ENCODE data around the gene LCLAT1.
"Not testable (repeated sequence)": the region's sequence is repeated elsewhere in the genome, so short reads cannot be mapped to it uniquely, and the experiment has no call there.

Gene LCLAT1

DNA sequence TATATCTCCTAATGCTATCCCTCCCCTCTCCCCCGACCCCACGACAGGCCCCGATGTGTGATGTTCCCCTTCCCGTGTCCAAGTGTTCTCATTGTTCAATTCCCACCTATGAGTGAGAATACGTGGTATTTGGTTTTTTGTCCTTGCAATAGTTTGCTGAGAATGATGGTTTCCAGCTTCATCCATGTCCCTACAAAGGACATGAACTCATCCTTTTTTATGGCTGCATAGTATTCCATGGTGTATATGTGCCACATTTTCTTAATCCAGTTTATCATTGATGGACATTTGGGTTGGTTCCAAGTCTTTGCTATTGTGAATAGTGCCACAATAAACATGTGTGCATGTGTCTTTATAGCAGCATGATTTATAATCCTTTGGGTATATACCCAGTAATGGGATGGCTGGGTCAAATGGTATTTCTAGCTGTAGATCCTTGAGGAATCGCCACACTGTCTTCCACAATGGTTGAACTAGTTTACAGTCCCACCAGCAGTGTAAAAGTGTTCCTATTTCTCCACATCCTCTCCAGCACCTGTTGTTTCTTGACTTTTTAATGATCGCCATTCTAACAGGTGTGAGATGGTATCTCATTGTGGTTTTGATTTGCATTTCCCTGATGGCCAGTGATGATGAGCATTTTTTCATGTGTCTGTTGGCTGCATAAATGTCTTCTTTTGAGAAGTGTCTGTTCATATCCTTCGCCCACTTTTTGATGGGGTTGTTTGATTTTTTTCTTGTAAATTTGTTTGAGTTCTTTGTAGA, 20.2 kb downstream of the LCLAT1 start:
- H3K9me3 ChIP-seq (ENCODE audit: control insufficient read depth, insufficient read depth, low read length); H3K27me3 ChIP-seq (ENCODE audit: control insufficient read depth, insufficient read depth, low read length); H3K4me1 ChIP-seq (ENCODE audit: control insufficient read depth, insufficient read depth, low read length); H3K36me3 ChIP-seq (ENCODE audit: control insufficient read depth, insufficient read depth, low read length); H3K27ac ChIP-seq (ENCODE audit: low read length); DNase-seq (ENCODE audit: low read depth, low spot score); H3K4me3 ChIP-seq (ENCODE audit: low read length): not testable (repeated sequence)
- no CpG with 5 or more reads among the region's 8 CpGs for WGBS (ENCODE audit: insufficient coverage, insufficient read length)

DNA sequence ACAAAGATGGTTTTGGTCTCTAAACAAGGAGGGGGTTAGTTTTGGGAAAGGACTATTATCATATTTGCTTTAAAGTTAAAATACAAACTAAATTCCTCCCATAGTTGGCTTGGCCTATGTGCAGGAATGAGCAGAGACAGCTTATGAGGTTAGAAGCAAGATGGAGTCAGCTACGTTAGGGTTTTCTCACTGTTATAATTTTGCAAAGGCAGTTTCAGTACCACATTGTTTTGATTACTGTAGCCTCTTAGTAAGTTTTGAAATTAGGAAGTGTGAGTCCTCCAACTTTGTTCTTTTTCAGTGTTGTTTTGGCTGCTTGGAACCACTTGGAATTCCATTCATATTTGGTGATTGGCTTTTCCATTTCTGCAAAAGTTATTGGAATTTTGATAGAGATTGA, 23.4 kb downstream of the LCLAT1 start:
- Histone ChIP-seq H3K36me3 (ENCODE audit: control insufficient read depth, insufficient read depth, low read length) (no peaks in the 10 kb centered on the region), H3K4me1 (ENCODE audit: control insufficient read depth, insufficient read depth, low read length) (no peaks in the 10 kb centered on the region), H3K4me3 (ENCODE audit: low read length) (no peak overlapping the region), H3K9me3 (ENCODE audit: control insufficient read depth, insufficient read depth, low read length) (no peaks in the 10 kb centered on the region), H3K27ac (ENCODE audit: low read length) (no peak overlapping the region), H3K27me3 (ENCODE audit: control insufficient read depth, insufficient read depth, low read length) (no peaks in the 10 kb centered on the region)
- no CpG with 5 or more reads among the region's 1 CpG for WGBS (ENCODE audit: insufficient coverage, insufficient read length)
- DNase-seq (ENCODE audit: low read depth, low spot score), result no peak

DNA sequence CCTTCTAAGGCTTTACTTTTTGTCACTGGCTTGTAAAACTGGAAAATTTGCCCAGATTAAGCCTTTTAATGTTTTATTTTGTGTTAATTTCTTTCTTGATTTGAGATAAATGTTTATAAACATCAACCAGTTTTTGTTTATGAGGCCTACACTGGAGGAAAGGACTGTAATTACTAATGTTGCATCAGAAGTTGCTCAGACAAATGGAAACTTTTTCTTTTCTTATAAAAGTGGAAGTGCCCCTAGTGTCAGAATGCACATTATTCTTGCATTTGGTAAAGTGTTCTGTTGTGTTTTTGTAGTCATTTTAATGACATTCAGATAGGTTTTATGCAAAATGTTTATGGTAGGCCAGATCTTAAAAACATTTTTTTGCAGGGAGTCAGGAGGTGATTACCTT, 25.3 kb downstream of the LCLAT1 start:
- Histone ChIP-seq H3K9me3 (ENCODE audit: control insufficient read depth, insufficient read depth, low read length) (no peaks in the 10 kb centered on the region), H3K4me3 (ENCODE audit: low read length) (no peak overlapping the region), H3K27me3 (ENCODE audit: control insufficient read depth, insufficient read depth, low read length) (no peaks in the 10 kb centered on the region), H3K4me1 (ENCODE audit: control insufficient read depth, insufficient read depth, low read length) (no peaks in the 10 kb centered on the region), H3K36me3 (ENCODE audit: control insufficient read depth, insufficient read depth, low read length) (no peaks in the 10 kb centered on the region), H3K27ac (ENCODE audit: low read length) (no peak overlapping the region)
- DNase-seq (ENCODE audit: low read depth, low spot score), result no peak

DNA sequence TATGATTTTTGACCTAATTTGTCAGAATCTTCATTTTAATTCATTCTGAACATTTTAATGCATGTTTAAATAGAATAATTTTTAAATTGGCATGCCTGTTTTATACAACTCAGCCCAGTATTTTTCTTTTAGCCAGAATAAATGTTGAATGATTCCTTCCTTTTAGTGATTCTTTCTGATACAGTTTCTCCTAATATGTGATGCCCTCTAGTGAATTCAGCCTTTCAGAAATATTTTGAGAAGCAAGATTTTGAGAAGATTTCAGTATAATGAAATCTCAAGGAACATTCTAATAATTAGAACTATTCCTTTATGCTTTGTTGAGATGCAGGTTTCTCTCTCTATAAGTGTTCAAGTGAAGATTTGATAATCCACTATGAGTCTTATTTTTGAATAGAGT, 28.5 kb downstream of the LCLAT1 start:
- DNase-seq (ENCODE audit: low read depth, low spot score), result no peak
- Histone ChIP-seq H3K4me3 (ENCODE audit: low read length) (no peak overlapping the region), H3K27me3 (ENCODE audit: control insufficient read depth, insufficient read depth, low read length) (no peaks in the 10 kb centered on the region), H3K4me1 (ENCODE audit: control insufficient read depth, insufficient read depth, low read length) (no peaks in the 10 kb centered on the region), H3K27ac (ENCODE audit: low read length) (no peak overlapping the region), H3K9me3 (ENCODE audit: control insufficient read depth, insufficient read depth, low read length) (no peaks in the 10 kb centered on the region), H3K36me3 (ENCODE audit: control insufficient read depth, insufficient read depth, low read length) (no peaks in the 10 kb centered on the region)

DNA sequence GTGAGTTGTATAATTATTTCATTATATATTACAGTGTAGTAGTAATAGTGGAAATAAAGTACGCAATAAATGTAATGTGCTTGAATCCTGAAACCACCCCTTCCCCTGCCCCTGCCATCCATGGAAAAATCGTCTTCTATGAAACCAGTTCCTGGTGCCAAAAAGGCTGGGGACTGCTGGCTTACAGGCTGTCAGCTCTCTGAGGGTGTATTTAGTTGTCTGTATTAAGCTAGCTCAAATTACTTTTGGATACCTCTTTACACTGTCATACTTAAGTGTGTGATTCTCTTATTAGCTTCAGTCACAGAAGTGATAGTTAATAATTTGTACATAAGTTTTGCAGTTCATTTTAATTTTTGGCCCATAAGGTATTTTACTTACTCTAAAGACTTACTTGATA, 29.6 kb downstream of the LCLAT1 start:
- Histone ChIP-seq H3K27me3 (ENCODE audit: control insufficient read depth, insufficient read depth, low read length) (no peaks in the 10 kb centered on the region), H3K4me1 (ENCODE audit: control insufficient read depth, insufficient read depth, low read length) (0 out of 2 replicates have a peak, but pooled peaks cover 2% of the 10 kb centered on the region), H3K4me3 (ENCODE audit: low read length) (no peak overlapping the region), H3K36me3 (ENCODE audit: control insufficient read depth, insufficient read depth, low read length) (no peaks in the 10 kb centered on the region), H3K27ac (ENCODE audit: low read length) (no peak overlapping the region), H3K9me3 (ENCODE audit: control insufficient read depth, insufficient read depth, low read length) (no peaks in the 10 kb centered on the region)
- no peak for DNase-seq (ENCODE audit: low read depth, low spot score)
- WGBS (ENCODE audit: insufficient coverage, insufficient read length), result no CpG with 5 or more reads among the region's 2 CpGs

DNA sequence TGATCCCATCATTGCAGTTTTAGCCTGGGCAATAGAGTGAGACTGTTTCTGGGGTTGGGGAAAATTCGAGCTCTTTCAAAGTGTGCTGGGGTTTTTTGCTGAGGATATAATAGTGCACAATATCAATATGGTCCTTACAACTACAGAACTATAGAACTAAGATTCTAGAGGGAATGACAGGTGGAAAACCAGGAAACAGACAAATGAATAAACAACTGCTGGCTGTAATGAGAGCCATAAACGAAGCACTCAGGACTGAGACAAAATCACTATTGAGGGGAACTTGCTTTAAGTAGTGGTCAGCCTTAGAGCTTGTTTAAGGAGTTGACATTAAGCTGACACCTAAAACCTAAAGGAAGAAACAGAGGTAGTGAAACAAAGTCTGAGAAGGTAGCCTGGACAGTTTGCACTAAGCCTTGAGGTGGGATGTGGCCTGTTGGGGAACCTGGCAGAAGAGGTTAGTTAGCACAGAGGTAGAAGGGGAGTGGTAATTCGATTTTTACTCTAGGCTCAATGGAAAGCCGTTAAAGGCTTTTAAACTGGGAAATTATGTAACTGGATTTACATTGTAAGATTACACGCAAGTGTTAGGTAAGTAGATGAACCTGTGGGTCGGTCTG, 33.8 kb downstream of the LCLAT1 start:
- H3K4me1 ChIP-seq (ENCODE audit: control insufficient read depth, insufficient read depth, low read length), result 0 out of 2 replicates have a peak, but pooled peaks cover 2% of the 10 kb centered on the region
- H3K36me3 ChIP-seq (ENCODE audit: control insufficient read depth, insufficient read depth, low read length), result no peaks in the 10 kb centered on the region
- WGBS (ENCODE audit: insufficient coverage, insufficient read length), result no CpG with 5 or more reads among the region's 6 CpGs
- no peak overlapping the region for H3K4me3 ChIP-seq (ENCODE audit: low read length)
- no peak overlapping the region for H3K27ac ChIP-seq (ENCODE audit: low read length)
- H3K27me3 ChIP-seq (ENCODE audit: control insufficient read depth, insufficient read depth, low read length), result no peaks in the 10 kb centered on the region
- DNase-seq (ENCODE audit: low read depth, low spot score), result no peak
- H3K9me3 ChIP-seq (ENCODE audit: control insufficient read depth, insufficient read depth, low read length), result no peaks in the 10 kb centered on the region

DNA sequence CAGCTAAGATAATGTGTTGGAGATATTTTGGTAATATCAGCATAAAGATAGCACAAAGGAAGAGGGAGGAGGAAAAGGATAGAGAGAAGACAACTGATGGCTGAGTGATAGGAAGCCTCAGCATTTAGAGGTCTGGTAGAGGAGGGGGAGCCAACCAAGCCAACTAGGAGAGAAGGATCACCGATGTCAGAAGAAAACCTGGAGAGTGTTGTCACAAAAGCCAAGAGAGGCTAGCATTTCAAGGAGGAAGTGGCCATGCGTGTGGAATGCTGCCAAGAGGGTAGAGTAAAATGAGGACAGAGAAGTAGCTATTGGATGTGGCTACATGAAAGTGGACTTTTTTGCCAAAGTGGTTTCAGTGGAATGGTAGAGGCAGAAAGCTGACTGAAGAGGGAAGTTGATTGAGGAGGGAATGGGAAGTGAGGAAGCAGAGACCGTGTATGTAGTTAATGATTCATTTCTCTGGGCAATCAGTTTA, 34.3 kb downstream of the LCLAT1 start:
- no CpG with 5 or more reads among the region's 3 CpGs for WGBS (ENCODE audit: insufficient coverage, insufficient read length)
- H3K27me3 ChIP-seq (ENCODE audit: control insufficient read depth, insufficient read depth, low read length), result no peaks in the 10 kb centered on the region
- no peaks in the 10 kb centered on the region for H3K36me3 ChIP-seq (ENCODE audit: control insufficient read depth, insufficient read depth, low read length)
- no peak overlapping the region for H3K27ac ChIP-seq (ENCODE audit: low read length)
- H3K9me3 ChIP-seq (ENCODE audit: control insufficient read depth, insufficient read depth, low read length), result no peaks in the 10 kb centered on the region
- DNase-seq (ENCODE audit: low read depth, low spot score), result no peak
- 0 out of 2 replicates have a peak, but pooled peaks cover 2% of the 10 kb centered on the region for H3K4me1 ChIP-seq (ENCODE audit: control insufficient read depth, insufficient read depth, low read length)
- no peak overlapping the region for H3K4me3 ChIP-seq (ENCODE audit: low read length)

DNA sequence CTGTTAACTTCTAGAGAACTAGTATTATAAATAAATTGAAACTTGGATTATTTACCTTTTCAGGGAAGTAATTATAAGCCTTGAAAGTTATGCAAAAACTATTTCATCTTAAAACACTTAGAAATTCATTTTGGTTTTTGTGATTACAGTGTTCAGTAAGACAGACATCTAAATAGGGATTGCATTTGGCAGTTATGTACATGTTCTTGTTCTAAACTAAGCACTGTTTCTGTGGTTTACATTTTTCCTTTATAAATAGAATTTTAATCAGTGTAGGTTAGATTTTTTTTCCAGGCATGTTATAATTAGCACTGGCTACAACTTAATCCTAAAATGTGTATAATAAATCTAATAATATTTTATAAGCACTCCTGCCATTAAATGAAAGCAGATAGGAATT, 35.0 kb downstream of the LCLAT1 start:
- no peaks in the 10 kb centered on the region for H3K36me3 ChIP-seq (ENCODE audit: control insufficient read depth, insufficient read depth, low read length)
- no peaks in the 10 kb centered on the region for H3K27me3 ChIP-seq (ENCODE audit: control insufficient read depth, insufficient read depth, low read length)
- no peak overlapping the region for H3K27ac ChIP-seq (ENCODE audit: low read length)
- H3K9me3 ChIP-seq (ENCODE audit: control insufficient read depth, insufficient read depth, low read length), result no peaks in the 10 kb centered on the region
- H3K4me3 ChIP-seq (ENCODE audit: low read length), result no peak overlapping the region
- H3K4me1 ChIP-seq (ENCODE audit: control insufficient read depth, insufficient read depth, low read length), result 0 out of 2 replicates have a peak, but pooled peaks cover 2% of the 10 kb centered on the region
- DNase-seq (ENCODE audit: low read depth, low spot score), result no peak

DNA sequence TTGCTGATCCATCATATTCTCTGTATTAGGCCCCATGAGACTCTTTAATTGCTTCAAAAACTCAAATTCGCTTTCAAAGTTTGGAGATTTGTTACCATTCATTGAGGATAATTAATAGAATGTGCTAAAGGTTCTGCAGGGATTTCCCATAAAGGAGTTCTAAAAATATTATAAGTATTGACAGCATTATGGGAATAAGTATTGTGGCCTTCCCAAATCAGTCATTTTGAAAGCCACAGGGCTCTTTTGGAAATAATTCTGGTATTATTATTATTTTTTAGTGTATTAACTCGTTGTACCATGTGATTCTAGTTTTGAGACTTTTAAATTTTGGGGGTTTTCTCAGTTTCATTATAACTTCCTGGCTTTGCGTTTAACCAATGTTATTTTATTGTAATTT, 37.1 kb downstream of the LCLAT1 start:
- no peak overlapping the region for H3K4me3 ChIP-seq (ENCODE audit: low read length)
- DNase-seq (ENCODE audit: low read depth, low spot score), result no peak
- H3K27me3 ChIP-seq (ENCODE audit: control insufficient read depth, insufficient read depth, low read length), result no peaks in the 10 kb centered on the region
- H3K36me3 ChIP-seq (ENCODE audit: control insufficient read depth, insufficient read depth, low read length), result no peaks in the 10 kb centered on the region
- H3K27ac ChIP-seq (ENCODE audit: low read length), result no peak overlapping the region
- no peaks in the 10 kb centered on the region for H3K9me3 ChIP-seq (ENCODE audit: control insufficient read depth, insufficient read depth, low read length)
- no CpG with 5 or more reads among the region's 3 CpGs for WGBS (ENCODE audit: insufficient coverage, insufficient read length)
- H3K4me1 ChIP-seq (ENCODE audit: control insufficient read depth, insufficient read depth, low read length), result 0 out of 2 replicates have a peak, but pooled peaks cover 2% of the 10 kb centered on the region

DNA sequence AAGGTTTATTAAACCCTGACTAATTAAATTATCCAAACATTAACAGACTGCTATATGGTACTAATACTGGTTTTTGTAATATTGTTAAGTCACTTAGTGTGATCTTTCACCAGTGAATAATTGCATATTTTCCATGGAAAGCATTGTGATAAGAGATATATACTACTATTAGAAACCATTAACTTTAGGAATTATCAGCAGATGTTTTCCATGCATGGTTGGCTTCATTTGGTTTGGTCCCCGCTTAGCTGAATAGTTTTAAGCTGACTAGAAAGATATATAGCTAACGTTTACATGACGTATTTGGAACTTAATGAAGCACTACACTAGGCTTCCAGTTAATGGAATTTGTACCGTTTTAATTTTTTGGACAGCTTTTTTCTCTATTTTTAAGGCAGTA, 37.9 kb downstream of the LCLAT1 start:
- H3K27me3 ChIP-seq (ENCODE audit: control insufficient read depth, insufficient read depth, low read length), result no peaks in the 10 kb centered on the region
- no CpG with 5 or more reads among the region's 4 CpGs for WGBS (ENCODE audit: insufficient coverage, insufficient read length)
- no peaks in the 10 kb centered on the region for H3K36me3 ChIP-seq (ENCODE audit: control insufficient read depth, insufficient read depth, low read length)
- no peaks in the 10 kb centered on the region for H3K9me3 ChIP-seq (ENCODE audit: control insufficient read depth, insufficient read depth, low read length)
- no peak overlapping the region for H3K4me3 ChIP-seq (ENCODE audit: low read length)
- 0 out of 2 replicates have a peak, but pooled peaks cover 2% of the 10 kb centered on the region for H3K4me1 ChIP-seq (ENCODE audit: control insufficient read depth, insufficient read depth, low read length)
- no peak overlapping the region for H3K27ac ChIP-seq (ENCODE audit: low read length)
- no peak for DNase-seq (ENCODE audit: low read depth, low spot score)

DNA sequence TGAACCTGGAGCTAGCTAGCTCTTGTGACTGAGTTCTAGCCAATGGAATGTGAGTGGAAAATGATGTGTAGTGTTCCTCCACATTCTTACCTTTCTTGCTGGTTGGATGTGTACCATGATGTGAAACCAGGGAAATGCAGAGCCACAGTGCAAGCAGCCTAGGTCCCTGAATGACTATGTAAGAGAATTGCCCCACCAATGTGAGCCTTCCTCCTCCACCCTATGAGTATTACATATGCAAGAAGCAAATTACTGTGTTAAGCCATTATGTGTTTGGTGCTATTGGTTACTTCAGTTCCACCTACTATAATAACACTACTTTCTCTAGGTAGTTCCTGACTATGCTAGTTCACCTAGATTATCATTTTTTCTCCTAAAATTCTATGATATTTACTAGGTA, 39.6 kb downstream of the LCLAT1 start:
- H3K27ac ChIP-seq (ENCODE audit: low read length), result no peak overlapping the region
- H3K4me3 ChIP-seq (ENCODE audit: low read length), result no peak overlapping the region
- no peaks in the 10 kb centered on the region for H3K27me3 ChIP-seq (ENCODE audit: control insufficient read depth, insufficient read depth, low read length)
- H3K9me3 ChIP-seq (ENCODE audit: control insufficient read depth, insufficient read depth, low read length), result no peaks in the 10 kb centered on the region
- no peaks in the 10 kb centered on the region for H3K4me1 ChIP-seq (ENCODE audit: control insufficient read depth, insufficient read depth, low read length)
- DNase-seq (ENCODE audit: low read depth, low spot score), result no peak
- no peaks in the 10 kb centered on the region for H3K36me3 ChIP-seq (ENCODE audit: control insufficient read depth, insufficient read depth, low read length)

All from iPS DF 6.9 (cell line).